ENCODE data around the gene NFATC2. TPM values are rescaled to one million over a fixed set of nuclear protein-coding genes. Genes with fewer than 3 reads are reported as not detected.

NFATC2 gene
- polyA plus RNA-seq, 3 donors = 1.4 to 2.1 (median 1.8) TPM

- DNase-seq (ENCODE audit: low read depth in 3 of 3, low spot score in 2 of 3) = no peak
Measured at GRCh38 chr20:51458751-51459439, 83.6 kb downstream of the NFATC2 start.

- DNase-seq (ENCODE audit: low read depth in 3 of 3, low spot score in 2 of 3) = no peak
Measured at GRCh38 chr20:51457533-51457932, 85.0 kb downstream of the NFATC2 start.

- DNase-seq (ENCODE audit: low read depth in 3 of 3, low spot score in 2 of 3) = peak in 1 of 3 donors; percentile 68
Measured at GRCh38 chr20:51456511-51457509, 85.7 kb downstream of the NFATC2 start.

GRCh38 chr20:51454250-51454865, 88.2 kb downstream of the NFATC2 start:
- no peak for DNase-seq (ENCODE audit: low read depth in 3 of 3, low spot score in 2 of 3)

- DNase-seq (ENCODE audit: low read depth in 3 of 3, low spot score in 2 of 3) = no peak
Measured at GRCh38 chr20:51452734-51453365, 89.7 kb downstream of the NFATC2 start.

- DNase-seq (ENCODE audit: low read depth in 3 of 3, low spot score in 2 of 3) = no peak
Measured at GRCh38 chr20:51452091-51452613, 90.4 kb downstream of the NFATC2 start.

GRCh38 chr20:51451484-51451883, 91.0 kb downstream of the NFATC2 start:
- no peak for DNase-seq (ENCODE audit: low read depth in 3 of 3, low spot score in 2 of 3)

GRCh38 chr20:51450984-51451383, 91.5 kb downstream of the NFATC2 start:
- DNase-seq (ENCODE audit: low read depth in 3 of 3, low spot score in 2 of 3) = no peak

GRCh38 chr20:51450221-51450712, 92.3 kb downstream of the NFATC2 start:
- no peak for DNase-seq (ENCODE audit: low read depth in 3 of 3, low spot score in 2 of 3)

- no peak for DNase-seq (ENCODE audit: low read depth in 3 of 3, low spot score in 2 of 3)
Measured at GRCh38 chr20:51449498-51450220, 92.9 kb downstream of the NFATC2 start.

- no peak for DNase-seq (ENCODE audit: low read depth in 3 of 3, low spot score in 2 of 3)
Measured at GRCh38 chr20:51447765-51448148, 94.8 kb downstream of the NFATC2 start.

- no peak for DNase-seq (ENCODE audit: low read depth in 3 of 3, low spot score in 2 of 3)
Measured at GRCh38 chr20:51447097-51447764, 95.3 kb downstream of the NFATC2 start.

GRCh38 chr20:51446656-51447055, 95.9 kb downstream of the NFATC2 start:
- no peak for DNase-seq (ENCODE audit: low read depth in 3 of 3, low spot score in 2 of 3)

- DNase-seq (ENCODE audit: low read depth in 3 of 3, low spot score in 2 of 3) = no peak
Measured at GRCh38 chr20:51446230-51446629, 96.3 kb downstream of the NFATC2 start.

- DNase-seq (ENCODE audit: low read depth in 3 of 3, low spot score in 2 of 3) = no peak
Measured at GRCh38 chr20:51445591-51445990, 96.9 kb downstream of the NFATC2 start.

- DNase-seq (ENCODE audit: low read depth in 3 of 3, low spot score in 2 of 3) = no peak
Measured at GRCh38 chr20:51444922-51445438, 97.5 kb downstream of the NFATC2 start.

- no peak for DNase-seq (ENCODE audit: low read depth in 3 of 3, low spot score in 2 of 3)
Measured at GRCh38 chr20:51444467-51444866, 98.1 kb downstream of the NFATC2 start.

- no peak for DNase-seq (ENCODE audit: low read depth in 3 of 3, low spot score in 2 of 3)
Measured at GRCh38 chr20:51442602-51443001, 99.9 kb downstream of the NFATC2 start.

GRCh38 chr20:51440589-51440988, 101.9 kb downstream of the NFATC2 start:
- no peak for DNase-seq (ENCODE audit: low read depth in 3 of 3, low spot score in 2 of 3)

Data from right renal cortex interstitium (tissue), 3 donors.